Measurements from ENCODE around the gene RAB5B. TPM values are rescaled to one million over a fixed set of nuclear protein-coding genes. Genes with fewer than 3 reads are reported as not detected.

RAB5B gene, protein sequence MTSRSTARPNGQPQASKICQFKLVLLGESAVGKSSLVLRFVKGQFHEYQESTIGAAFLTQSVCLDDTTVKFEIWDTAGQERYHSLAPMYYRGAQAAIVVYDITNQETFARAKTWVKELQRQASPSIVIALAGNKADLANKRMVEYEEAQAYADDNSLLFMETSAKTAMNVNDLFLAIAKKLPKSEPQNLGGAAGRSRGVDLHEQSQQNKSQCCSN
- total RNA-seq: 108 TPM
- long read RNA-seq, full-length matches to known transcripts: 55 of 93 reads
- long read RNA-seq, partial matches to known transcripts: 34 of 93 reads
- long read RNA-seq, other reads (novel, unspliced or antisense): 4 of 93 reads

DNA sequence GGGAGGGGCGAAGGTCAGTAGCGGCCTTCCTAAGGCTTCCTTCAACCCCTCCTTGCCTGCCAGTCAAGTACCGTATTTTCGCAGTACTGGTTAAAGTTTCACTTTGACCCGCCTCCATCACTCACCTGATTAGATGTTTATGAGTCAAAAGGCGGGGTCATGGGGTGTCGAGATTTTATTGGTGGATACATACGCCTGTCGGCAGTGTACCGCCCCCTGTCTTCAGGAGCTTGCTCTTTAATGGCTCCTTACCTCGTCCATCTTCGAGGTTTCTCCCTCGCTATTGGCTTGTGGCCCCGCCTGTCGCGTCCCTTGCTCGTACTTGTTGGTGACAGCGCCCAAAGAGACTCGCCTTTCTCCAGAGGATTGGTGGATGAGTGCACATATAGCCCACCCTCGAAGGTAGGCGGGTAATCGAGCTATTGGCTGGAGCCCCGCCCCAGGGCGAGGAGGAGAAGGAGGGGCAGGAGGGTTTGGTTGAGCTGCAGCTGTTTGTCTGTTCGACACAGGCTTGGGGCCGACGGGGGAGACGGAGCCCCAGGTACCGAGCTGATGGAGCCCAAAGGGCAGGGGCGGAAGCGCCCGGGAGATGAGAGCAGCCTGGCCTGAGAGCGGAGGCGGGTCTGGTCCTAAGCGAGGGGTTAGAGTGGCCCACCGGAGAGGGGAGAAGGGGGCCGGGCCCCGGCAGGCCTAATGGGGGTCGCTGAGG lies at the start of gene RAB5B:
TSS of gene RAB5B (plus strand) at position 480 of the 709 bp plus-strand sequence. CDS start 12,883 bp downstream, outside the sequence.
- intact Hi-C loops (cut with DNase I): loop anchor here (5.0 kb wide), 1 partner anchor 46 kb away; the partner anchor contains the start of gene PYM1
- DNase-seq (ENCODE audit: low spot score): peak; percentile 99

DNA sequence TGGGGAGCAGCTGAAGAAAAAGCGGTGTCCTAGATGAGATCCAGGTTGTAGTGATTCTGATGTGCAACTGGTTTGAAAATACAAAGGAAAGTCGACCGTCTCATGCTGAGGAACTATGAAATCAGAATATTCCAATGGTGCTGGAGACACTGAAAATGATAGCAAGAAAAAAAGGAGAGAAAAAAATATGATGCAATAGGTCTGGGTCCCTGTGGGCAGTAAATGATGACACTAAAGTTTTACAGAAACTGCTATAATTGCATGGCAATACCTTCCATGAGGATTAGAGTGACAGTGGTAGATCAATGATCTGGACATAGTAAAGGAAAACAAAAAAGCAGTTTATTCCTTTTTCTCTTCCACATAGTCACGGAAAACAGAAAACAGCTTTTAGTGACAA lies 48.5 kb upstream of the RAB5B start:
- intact Hi-C loops (cut with DNase I): loop anchor here (5.0 kb wide), 3 partner anchors 47 to 188 kb away; partner anchors contain the start of genes ORMDL2, RAB5B and SARNP

DNA sequence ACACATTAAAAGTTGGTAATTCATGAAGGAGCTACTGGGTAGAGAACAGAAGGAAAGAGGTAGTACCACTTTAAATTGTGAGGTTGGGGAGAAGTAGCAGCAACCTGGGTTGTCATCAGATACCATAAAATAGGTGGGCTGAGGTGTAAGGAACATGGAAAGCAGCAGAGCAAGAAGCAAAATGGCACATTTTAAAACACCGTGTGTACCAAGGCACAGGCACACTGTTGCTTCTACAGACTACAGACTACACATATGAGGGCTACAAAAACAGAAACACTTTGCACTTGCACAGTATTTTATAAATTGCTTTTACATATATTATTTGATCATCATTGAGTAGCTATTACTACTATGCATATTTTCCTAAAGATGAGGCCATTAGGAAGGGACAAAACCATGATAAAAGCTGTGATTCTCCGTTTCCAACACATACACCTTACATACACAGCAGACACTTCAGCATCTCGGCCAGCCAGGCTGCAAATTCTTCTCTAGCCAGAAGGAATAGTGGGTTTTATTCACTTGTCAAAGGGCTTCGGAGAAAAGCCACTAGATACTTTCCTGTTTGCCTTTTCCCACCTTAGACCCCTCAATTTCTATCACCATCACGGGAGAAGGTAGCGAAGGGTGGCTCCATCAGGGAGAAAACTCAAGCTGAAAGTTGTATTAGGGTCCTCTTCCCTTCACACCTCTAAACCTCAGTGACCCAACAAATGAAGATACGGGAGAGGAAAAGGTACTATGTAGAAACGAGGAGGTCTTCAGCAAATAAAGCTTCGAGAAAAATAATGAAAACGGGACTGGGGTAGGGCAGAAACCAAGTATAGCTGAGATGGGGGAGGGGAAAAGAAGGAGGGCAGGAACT lies 47.8 kb upstream of the RAB5B start:
- intact Hi-C loops (cut with DNase I): loop anchor here (2.0 to 5.0 kb wide), 4 partner anchors 46 to 189 kb away; partner anchors contain the start of genes DNAJC14, ORMDL2, RAB5B and SARNP
- DNase-seq (ENCODE audit: low spot score): no peak

More for the DNA sequence above, 48.5 kb upstream of the RAB5B start:
- DNase-seq (ENCODE audit: low spot score): no peak

DNA sequence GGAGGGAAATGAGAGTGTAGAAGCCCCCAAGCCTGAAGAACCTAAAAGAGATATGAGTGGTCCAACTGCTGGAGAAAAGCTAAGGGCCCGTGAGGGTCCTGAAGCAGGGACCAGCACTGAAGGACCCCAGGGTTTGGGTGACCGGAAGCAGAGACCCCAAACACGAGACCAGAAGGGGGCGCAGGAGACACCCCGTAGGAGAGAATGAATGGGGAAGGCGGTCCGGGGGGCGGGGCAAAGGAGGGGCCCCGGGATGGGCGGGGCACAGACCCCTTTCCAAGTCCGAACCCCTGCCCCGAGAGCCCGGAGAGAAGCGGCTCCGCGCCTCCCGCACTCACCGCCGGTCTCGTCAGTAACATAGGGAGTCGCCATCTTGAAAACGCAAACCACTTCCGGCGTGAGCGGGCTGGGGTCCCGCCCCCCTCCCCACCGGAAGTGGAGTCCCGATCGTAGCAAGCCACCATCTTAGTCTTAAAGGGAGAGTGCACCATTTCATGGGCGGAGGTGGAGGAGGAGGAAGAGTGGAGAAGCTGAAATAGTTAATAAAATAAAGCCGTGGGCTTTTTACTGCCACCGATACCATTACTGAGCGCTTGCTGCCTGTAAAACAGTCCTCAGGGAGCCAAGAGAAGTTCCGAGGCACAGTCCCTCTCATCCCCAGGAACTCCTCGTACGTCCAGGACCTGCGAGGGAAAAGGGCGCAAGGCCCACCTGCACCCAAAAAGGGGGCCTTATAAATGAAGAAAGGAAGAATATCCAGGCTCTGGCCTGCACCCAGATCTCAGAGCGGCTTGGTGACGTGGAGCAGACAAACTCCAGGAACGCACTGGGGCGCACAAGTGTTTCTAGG lies 46.9 kb upstream of the RAB5B start:
- intact Hi-C loops (cut with DNase I): loop anchor here (2.0 to 5.0 kb wide), 4 partner anchors 45 to 190 kb away; partner anchors contain the start of genes DNAJC14, ORMDL2, RAB5B and SARNP
- DNase-seq (ENCODE audit: low spot score): peak; percentile 94

DNA sequence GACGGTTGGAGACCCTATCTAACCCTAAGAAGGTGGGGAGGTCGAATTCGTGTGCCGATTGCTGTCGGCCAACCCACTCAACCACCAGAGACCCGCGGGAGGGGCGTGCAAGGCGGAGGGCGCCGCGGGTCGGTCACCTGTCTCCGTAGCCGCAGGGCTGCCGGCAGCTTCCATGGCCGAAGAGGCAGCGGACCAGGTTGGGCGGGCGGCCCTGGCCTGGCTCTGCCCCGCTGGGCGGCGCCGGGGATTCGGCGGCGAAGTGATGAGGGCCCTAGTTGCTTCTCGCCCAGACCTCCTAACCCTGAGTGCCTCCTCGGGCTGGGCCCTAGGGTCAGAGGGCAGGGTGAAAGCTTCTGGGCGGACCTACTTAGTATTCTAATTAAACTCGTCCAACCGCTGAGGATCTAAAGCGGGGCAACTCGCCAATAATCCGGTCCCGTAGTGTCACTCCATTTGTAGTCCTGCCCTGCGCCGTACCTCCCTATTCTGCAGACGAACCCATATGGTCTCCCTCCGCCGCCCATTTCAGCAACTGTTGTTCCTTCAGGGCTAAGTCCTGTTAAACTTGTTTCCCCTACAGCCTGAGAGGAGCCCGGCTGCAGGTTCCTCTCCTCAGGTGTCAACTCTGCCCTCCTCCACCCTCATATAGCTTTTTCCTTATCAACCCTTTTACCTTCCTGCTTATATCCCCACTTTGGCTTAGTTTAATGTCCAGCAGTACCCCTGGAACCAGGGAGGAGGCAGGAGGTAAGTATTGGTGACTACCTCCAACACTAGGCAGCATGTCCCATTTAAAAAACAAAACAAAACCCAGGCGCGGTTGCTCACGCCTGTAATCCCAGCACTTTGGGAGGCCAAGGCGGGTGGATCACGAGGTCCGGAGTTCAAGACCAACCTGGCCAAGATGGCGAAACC lies 46.0 kb upstream of the RAB5B start, which contains the start of gene PYM1:
TSS of gene PYM1 (minus strand) at position 307 of the 915 bp plus-strand sequence. CDS start at position 174, 133 bp downstream.
- peak; percentile 82 for DNase-seq (ENCODE audit: low spot score)
- intact Hi-C loops (cut with DNase I): loop anchor here (2.0 to 5.0 kb wide), 4 partner anchors 44 to 191 kb away; partner anchors contain the start of genes DNAJC14, ORMDL2, RAB5B and SARNP

DNA sequence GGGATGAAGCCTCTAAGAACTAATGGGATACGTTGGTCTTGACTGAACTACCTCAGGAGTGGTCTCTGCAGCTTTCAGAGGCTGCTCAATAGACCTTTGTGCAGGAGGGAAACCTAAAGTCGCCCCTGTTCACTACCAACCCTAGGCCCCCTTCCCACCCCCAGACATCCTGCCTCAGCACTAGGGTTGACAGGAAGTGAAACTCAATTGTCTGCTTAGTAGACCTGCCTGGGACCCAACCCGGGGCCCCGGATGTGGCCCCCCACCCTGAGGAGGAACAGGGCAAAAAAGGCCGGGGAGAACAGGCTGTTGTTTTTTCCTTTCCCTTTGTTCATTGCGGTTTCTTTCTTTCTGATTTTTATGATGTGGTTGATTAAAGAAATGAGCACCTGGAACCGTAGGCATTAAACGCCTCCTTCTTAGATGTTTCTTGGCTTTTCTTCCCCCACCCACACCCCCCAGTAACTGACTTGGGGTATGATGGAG lies 44.5 kb upstream of the RAB5B start:
- intact Hi-C loops (cut with DNase I): loop anchor here (5.0 kb wide), 3 partner anchors 43 to 192 kb away; partner anchors contain the start of genes ORMDL2, RAB5B and SARNP
- no peak for DNase-seq (ENCODE audit: low spot score)

DNA sequence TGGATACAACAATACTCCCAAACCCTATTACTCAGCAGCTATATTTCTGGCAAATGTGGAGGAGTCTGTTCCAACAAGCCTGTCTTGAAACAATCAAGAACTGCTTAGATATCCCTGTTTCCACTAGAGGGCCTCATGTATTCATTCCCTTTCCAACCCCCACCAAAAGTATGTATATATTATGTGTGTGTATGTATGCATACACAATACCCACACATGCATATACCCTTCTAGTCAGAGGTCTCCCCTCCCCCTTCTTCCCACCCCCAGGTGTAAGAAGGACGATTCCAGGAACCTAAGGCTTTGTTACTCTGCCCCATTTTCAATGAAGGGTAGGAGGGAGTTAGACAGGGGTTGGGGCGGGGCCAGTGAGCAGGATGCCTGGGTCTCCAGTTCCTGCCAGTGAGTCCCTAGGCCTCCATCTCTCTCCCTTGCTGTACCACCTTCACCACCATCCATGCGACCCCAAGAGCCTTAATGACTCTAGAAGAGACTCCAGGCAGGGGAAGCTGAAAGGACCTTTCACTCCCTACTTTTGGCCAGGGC lies 43.0 kb upstream of the RAB5B start, which contains the start of gene DGKA:
TSS of gene DGKA (plus strand) at position 392 of the 546 bp plus-strand sequence. CDS start 5,342 bp downstream, outside the sequence.
- no peak for DNase-seq (ENCODE audit: low spot score)
- intact Hi-C loops (cut with DNase I): no loop called here

DNA sequence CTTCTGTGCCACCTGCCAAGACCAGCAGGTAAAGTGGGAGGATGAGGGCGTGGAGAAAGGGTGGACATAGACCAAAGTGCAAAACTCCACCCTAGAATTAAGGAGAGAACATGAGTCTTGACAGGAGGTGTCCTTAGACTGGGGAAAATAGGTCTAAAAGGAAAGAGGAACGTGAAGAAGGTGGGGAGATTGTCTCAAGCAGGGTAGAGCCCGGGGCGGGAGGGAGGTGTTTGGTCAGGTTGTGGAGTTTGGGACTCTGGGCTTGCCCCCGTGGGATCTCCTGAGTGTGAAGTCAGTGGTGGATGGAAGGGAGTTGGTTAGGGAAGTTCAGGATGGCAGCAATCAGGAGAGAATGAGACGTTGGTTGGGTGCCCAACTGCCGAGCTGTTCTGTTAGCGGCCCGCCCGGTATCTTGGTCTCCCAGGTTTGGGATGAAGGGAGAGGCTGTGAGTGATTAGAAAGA lies 42.5 kb upstream of the RAB5B start:
- DNase-seq (ENCODE audit: low spot score): no peak
- intact Hi-C loops (cut with DNase I): no loop called here

DNA sequence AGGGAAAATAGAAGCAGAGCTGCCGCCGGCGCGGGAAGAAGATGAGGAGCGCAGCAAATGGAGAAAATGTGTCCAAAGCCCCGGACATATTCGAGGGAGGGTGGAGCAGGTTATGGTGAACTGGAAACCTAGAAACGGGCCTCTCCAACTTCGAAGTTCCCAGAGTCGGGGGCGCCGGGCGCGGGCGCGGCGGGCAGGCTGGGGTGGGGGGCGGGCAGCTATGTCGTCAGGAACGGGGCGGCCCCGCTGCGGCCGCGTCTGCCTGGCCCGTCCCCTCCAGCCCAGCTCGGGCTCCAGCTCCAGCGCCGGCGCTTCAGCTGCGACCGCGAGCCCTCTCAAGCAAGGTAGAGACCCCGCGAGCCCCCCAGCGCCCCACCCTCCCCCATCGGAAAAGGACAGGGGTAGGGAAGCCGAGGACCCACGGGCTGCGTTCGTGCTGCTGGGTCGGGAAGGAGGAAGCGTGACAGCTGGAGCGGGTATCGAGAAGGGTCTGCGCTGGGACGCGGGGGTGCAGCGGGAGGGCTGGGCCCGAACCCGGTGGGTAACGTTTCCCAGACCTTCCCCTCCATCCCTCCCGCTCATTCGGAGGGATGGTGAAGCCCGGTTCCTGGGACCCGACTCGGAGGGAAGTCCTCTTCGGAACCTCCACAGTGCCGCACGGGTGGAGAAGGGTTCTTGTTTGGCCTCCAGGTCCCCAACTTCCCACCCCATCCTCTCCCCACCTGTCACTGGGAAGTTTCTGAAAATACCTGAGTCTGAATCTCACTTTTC lies 41.9 kb upstream of the RAB5B start:
- peak; percentile 87 for DNase-seq (ENCODE audit: low spot score)
- intact Hi-C loops (cut with DNase I): no loop called here

DNA sequence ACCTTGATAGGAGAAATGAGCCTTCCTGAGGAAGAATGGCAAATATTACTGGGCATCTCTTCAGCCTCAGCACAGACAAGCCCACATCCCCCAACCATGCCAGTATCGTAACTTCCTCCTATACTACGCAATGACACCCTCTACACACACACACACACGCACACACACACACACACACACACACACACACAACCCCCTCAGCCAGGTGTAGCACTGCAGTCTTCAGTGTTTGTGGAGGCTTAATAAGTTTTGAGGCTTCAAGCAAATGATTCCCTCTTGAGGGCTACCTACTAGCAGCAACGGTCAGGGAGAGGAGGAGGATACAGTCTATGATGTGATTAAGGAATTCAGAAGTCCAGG lies 41.3 kb upstream of the RAB5B start:
- DNase-seq (ENCODE audit: low spot score): no peak
- intact Hi-C loops (cut with DNase I): no loop called here

DNA sequence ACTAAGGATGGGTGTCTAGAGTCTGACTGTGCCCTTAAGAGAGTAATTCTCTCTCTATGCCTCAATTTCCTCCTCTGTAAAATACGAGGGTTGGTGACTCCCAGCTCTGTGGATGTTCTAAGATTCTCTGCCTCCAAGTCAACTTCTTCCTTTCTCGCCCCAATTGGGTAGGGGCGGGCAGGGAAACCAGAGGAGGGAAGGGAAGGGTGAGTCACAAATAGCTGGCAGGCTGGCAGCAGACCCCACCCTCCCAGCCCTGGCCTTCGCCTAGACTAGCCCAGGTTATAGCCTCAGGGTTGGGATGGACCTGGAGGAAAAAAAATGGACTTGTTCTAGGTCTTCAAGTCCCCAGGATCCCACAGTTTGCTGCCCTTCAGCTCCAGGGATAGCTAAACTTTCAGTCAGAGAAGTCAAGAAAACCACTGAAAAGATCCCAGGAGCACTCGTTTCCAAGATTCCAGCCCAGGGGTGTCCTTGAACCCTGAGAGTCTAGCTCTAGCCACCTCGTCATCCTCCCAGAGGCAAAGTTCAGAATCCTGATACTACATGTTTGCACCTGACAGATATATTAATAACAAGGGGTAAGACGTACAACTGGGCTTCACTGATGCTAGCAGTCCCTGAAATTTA lies 40.6 kb upstream of the RAB5B start:
- intact Hi-C loops (cut with DNase I): no loop called here
- DNase-seq (ENCODE audit: low spot score): no peak

DNA sequence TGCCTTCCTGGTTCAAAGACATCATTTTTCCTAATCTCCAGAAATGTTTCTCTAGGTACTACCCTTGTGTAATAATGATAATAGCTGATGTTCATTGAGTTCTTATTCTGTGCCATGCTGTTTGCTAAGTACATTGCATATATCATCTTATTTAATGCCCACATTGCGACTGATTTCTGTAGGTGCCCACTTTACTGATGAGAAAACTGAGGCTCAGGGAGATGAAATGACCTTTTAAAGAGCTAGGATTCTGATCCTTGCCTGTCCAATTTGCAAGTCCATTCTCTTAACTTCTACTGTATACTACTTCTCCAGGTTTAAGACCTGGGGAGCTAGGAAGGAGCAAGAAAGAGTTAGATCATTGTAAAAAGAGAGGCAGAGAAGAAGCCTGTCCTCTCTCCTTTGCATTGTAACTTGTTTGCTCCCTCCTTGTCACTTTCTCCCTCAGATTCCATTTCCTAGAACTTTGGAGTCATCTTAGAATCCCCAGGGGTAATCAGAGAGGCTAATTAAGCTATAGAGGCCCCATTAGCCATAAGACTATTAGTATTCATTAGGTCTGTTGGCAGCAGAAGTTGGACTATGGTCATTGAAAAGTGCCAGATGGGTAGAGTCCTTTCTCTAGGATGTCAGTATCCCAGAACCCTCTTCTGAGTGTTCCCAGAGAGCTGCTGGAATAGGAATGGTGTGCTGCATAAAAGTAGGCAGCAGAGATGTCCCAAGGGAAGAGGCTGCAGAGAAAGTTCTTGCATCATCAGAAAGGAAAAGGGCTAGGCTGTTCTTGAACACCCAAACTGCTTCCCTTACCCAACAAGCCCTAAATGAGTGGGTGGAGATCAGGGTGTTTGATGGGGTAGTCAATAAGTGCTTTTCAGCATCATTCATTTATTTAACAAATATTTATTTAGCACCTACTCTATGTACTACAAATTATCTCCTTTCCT lies 39.8 kb upstream of the RAB5B start:
- no peak for DNase-seq (ENCODE audit: low spot score)

DNA sequence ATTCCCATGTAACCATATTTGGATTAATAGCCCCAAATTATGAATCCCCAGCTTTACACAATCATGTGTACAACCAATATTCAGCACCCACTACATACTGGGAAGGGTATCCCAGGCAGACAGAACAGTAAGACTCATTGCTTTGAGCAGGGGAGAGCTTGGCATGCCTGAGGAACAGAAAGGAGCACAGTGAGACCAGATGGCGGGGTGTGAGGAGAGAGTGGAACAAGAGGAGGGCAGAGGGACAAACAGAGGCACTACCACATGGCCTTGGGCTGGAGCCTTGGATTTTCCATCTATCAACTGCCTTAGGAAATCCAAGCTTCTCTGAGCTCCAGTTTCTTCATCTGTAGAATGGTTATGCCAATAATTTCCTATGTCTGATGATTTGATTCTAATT lies 39.1 kb upstream of the RAB5B start:
- intact Hi-C loops (cut with DNase I): no loop called here
- no peak for DNase-seq (ENCODE audit: low spot score)

More for the DNA sequence above, 39.8 kb upstream of the RAB5B start:
- intact Hi-C loops (cut with DNase I): no loop called here

DNA sequence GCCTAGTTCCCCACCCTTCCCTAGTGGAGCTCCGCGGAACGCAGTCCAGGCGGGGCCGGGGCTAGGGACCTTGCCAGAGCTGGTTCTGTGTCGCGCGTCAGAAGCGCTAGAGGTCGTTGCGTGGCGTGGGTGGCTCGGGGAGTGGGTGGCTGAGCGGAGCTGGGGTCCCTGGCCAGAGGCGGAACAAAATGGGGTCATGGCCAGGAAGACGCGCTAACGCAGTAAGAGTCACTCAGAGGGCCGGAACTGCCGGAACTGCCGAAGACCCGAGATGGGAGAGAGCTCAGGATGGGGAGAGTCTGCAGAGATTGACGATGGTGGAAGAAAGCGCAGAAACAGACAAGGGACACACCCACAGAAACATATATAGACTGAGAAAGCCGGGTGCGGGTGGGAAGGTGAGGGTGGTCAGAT lies 38.1 kb upstream of the RAB5B start:
- DNase-seq (ENCODE audit: low spot score): peak; percentile 78
- intact Hi-C loops (cut with DNase I): no loop called here

All from cardiac septum (tissue), 1 donor.